Keratinocyte (primary cell): ENCODE measurements around the gene ARHGAP8.

Source experiments
- CTCF ChIP-seq, 3 experiments: IDR thresholded peaks in 1 of 3; conservative IDR thresholded peaks in 1 of 3; optimal IDR thresholded peaks in 1 of 3; 2 replicates in 2 of 3; 3 replicates in 1 of 3; pipeline versions ENCODE3 to v1.5.1; 2011; ENCODE audit warnings: low read length in 3 of 3, mild to moderate bottlenecking in 3 of 3, moderate library complexity in 2 of 3, control low read depth in 1 of 3, inconsistent platforms in 1 of 3; ENCODE audit not compliant: insufficient read depth in 2 of 3; ENCODE audit errors: extremely low read depth in 1 of 3
- EZH2 ChIP-seq: IDR thresholded peaks from one replicate; pipeline ENCODE4 v1.6.1; 2012; ENCODE audit warnings: inconsistent platforms, mild to moderate bottlenecking, low read length, moderate library complexity

- TF ChIP-seq CTCF (optimal IDR thresholded peaks at IDR 0.05 in 1 of 3, IDR thresholded peaks at IDR 0.05 in 1 of 3, conservative IDR thresholded peaks at IDR 0.05 in 1 of 3; ENCODE audit: extremely low read depth in 1 of 3, insufficient read depth in 2 of 3, low read length in 3 of 3) = no peak
- no peak for TF ChIP-seq EZH2
These were observed 108.9 kb downstream of the ARHGAP8 start for GRCh38 chr22:44861245-44861644.
